H9 (cell line): Measurements from ENCODE around the gene WBP1. TPM values are rescaled to one million over a fixed set of nuclear protein-coding genes. Genes with fewer than 3 reads are reported as not detected.

Experiments
- DNase-seq: peaks from one replicate; pipeline ENCODE4 v3.0.0-alpha.2; 2017
- H2AFZ ChIP-seq: one replicate; pipeline ENCODE4 v1.6.1; 2013; ENCODE audit warnings: mild to moderate bottlenecking, low read length, control low read depth, moderate library complexity
- H2AK5ac ChIP-seq: 2 replicates; pipeline ENCODE4 v1.6.1; 2013; ENCODE audit warnings: low read length, control low read depth, mixed read lengths; ENCODE audit not compliant: insufficient read length
- H2BK120ac ChIP-seq: one replicate; pipeline ENCODE4 v1.6.1; 2013; ENCODE audit warnings: low read depth, mild to moderate bottlenecking, low read length, control low read depth, inconsistent platforms; ENCODE audit not compliant: poor library complexity, severe bottlenecking
- H2BK12ac ChIP-seq: 2 replicates; pipeline ENCODE4 v1.6.1; 2013; ENCODE audit warnings: low read length, control low read depth, mixed read lengths, low read depth; ENCODE audit not compliant: insufficient read length
- H2BK15ac ChIP-seq: 2 replicates; pipeline ENCODE4 v1.6.1; 2013; ENCODE audit warnings: low read depth, low read length, control low read depth
- H2BK20ac ChIP-seq: one replicate; pipeline ENCODE4 v1.6.1; 2013; ENCODE audit warnings: low read depth, mild to moderate bottlenecking, low read length, control low read depth, inconsistent platforms; ENCODE audit not compliant: poor library complexity, severe bottlenecking
- H2BK5ac ChIP-seq: 2 replicates; pipeline ENCODE4 v1.6.1; 2013; ENCODE audit warnings: low read length, control low read depth, mixed read lengths; ENCODE audit not compliant: insufficient read length
- H3K14ac ChIP-seq: 2 replicates; pipeline ENCODE4 v1.6.1; 2013; ENCODE audit warnings: low read length, control low read depth; ENCODE audit not compliant: insufficient read depth
- H3K18ac ChIP-seq: 2 replicates; pipeline ENCODE4 v1.6.1; 2013; ENCODE audit warnings: low read depth, mild to moderate bottlenecking, mixed read lengths, low read length, control low read depth; ENCODE audit not compliant: insufficient read length
- H3K23ac ChIP-seq: 2 replicates; pipeline ENCODE4 v1.6.1; 2013; ENCODE audit warnings: low read length, control low read depth, mixed read lengths, low read depth; ENCODE audit not compliant: insufficient read length
- H3K23me2 ChIP-seq: 2 replicates; pipeline ENCODE4 v1.6.1; 2013; ENCODE audit warnings: low read depth, mild to moderate bottlenecking, mixed read lengths, low read length, control low read depth; ENCODE audit not compliant: insufficient read length, poor library complexity, severe bottlenecking
- H3K27ac ChIP-seq: 2 replicates; pipeline ENCODE4 v1.5.1; 2013; ENCODE audit warnings: low read length, control low read depth, mixed read lengths, low read depth; ENCODE audit not compliant: insufficient read length
- H3K27me3 ChIP-seq: 2 replicates; pipeline ENCODE4 v1.6.1; 2013; ENCODE audit warnings: low read length, control low read depth, inconsistent platforms; ENCODE audit not compliant: insufficient read depth
- H3K4ac ChIP-seq: 2 replicates; pipeline ENCODE4 v1.6.1; 2013; ENCODE audit warnings: low read depth, mild to moderate bottlenecking, control low read depth, inconsistent platforms, low read length, moderate library complexity
- H3K4me1 ChIP-seq: 2 replicates; pipeline ENCODE4 v1.6.1; 2013; ENCODE audit warnings: low read length, control low read depth, inconsistent platforms; ENCODE audit not compliant: insufficient read depth
- H3K4me2 ChIP-seq: 2 replicates; pipeline ENCODE4 v1.6.1; 2013; ENCODE audit warnings: low read length, control low read depth, mixed read lengths; ENCODE audit not compliant: insufficient read length, insufficient read depth
- H3K56ac ChIP-seq: 2 replicates; pipeline ENCODE4 v1.6.1; 2013; ENCODE audit warnings: low read depth, mild to moderate bottlenecking, mixed read lengths, low read length, control low read depth; ENCODE audit not compliant: insufficient read length
- H3K79me1 ChIP-seq: 2 replicates; pipeline ENCODE4 v1.6.1; 2013; ENCODE audit warnings: low read depth, mild to moderate bottlenecking, moderate library complexity, low read length, control low read depth, inconsistent platforms; ENCODE audit not compliant: insufficient read depth, poor library complexity, severe bottlenecking
- H3K79me2 ChIP-seq: 2 replicates; pipeline ENCODE4 v1.6.1; 2013; ENCODE audit warnings: low read length, control low read depth, inconsistent platforms; ENCODE audit not compliant: insufficient read depth
- H3K9ac ChIP-seq: 2 replicates; pipeline ENCODE4 v1.6.1; 2013; ENCODE audit warnings: low read length, control low read depth, mixed read lengths; ENCODE audit not compliant: insufficient read length; ENCODE audit errors: extremely low read depth
- H3K9me3 ChIP-seq: one replicate; pipeline ENCODE4 v1.6.1; 2013; ENCODE audit warnings: low read depth, low read length, inconsistent platforms; ENCODE audit not compliant: control insufficient read depth
- H3T11ph ChIP-seq: one replicate; pipeline ENCODE4 v1.6.1; 2013; ENCODE audit warnings: mild to moderate bottlenecking, low read length, control low read depth, inconsistent platforms
- H4K20me1 ChIP-seq: one replicate; pipeline ENCODE4 v1.6.1; 2013; ENCODE audit not compliant: control insufficient read depth, insufficient read length, insufficient read depth
- H4K5ac ChIP-seq: 2 replicates; pipeline ENCODE4 v1.6.1; 2013; ENCODE audit warnings: low read depth, mild to moderate bottlenecking, mixed read lengths, low read length, control low read depth; ENCODE audit not compliant: insufficient read length
- H4K8ac ChIP-seq: replicated peaks from 2 replicates; pipeline ENCODE4 v1.6.1; 2013; ENCODE audit warnings: low read length, control low read depth, mixed read lengths, low read depth; ENCODE audit not compliant: insufficient read length
- H4K91ac ChIP-seq: 2 replicates; pipeline ENCODE4 v1.6.1; 2013; ENCODE audit warnings: low read depth, mild to moderate bottlenecking, moderate library complexity, mixed read lengths, low read length, control low read depth; ENCODE audit not compliant: insufficient read length
- H3K27ac Mint-ChIP-seq, 3 experiments: 2 replicates in 2 of 3; 3 replicates in 1 of 3; pipeline ENCODE4 v1.8.0; 2020 to 2021; ENCODE audit warnings: mixed read lengths in 3 of 3, mild to moderate bottlenecking in 1 of 3, moderate library complexity in 1 of 3
- H3K27me3 Mint-ChIP-seq: 2 replicates; pipeline ENCODE4 v1.8.0; 2021; ENCODE audit warnings: low read depth, mild to moderate bottlenecking, moderate library complexity, mixed read lengths
- H3K36me3 Mint-ChIP-seq, 3 experiments: 2 replicates in 2 of 3; 3 replicates in 1 of 3; pipeline ENCODE4 v1.8.0; 2020 to 2021; ENCODE audit warnings: low read depth in 3 of 3, mixed read lengths in 3 of 3; ENCODE audit not compliant: insufficient read depth in 1 of 3
- H3K4me1 Mint-ChIP-seq, 2 experiments: 2 replicates each; pipeline ENCODE4 v1.8.0; 2020; ENCODE audit warnings: mixed read lengths in 2 of 2
- H3K4me3 Mint-ChIP-seq, 2 experiments: 2 replicates in 1 of 2; 3 replicates in 1 of 2; pipeline ENCODE4 v1.8.0; 2020 to 2021; ENCODE audit warnings: mild to moderate bottlenecking in 2 of 2, mixed read lengths in 2 of 2, moderate library complexity in 1 of 2
- H3K9me3 Mint-ChIP-seq, 2 experiments: 2 replicates in 1 of 2; 3 replicates in 1 of 2; pipeline ENCODE4 v1.8.0; 2020; ENCODE audit warnings: mild to moderate bottlenecking in 2 of 2, mixed read lengths in 2 of 2, moderate library complexity in 1 of 2
- WGBS: extraction: QIAGEN DNeasy Blood & Tissue Kit; methylation state at CpG from one replicate; pipeline ENCODE4 v1.1.7; 2013; ENCODE audit warnings: missing lambda C conversion rate, low lambda C conversion rate, mixed read lengths; ENCODE audit not compliant: insufficient read length; ENCODE audit errors: extremely low coverage; 5-methylcytosine and 5-hydroxymethylcytosine counted together
- total RNA-seq: library from RNA; stranded (reverse); gene quantifications from 2 replicates; pipeline ENCODE4 v1.2.1, GENCODE V29; 2021
- TF ChIP-seq, protein P1 (sequence below): fragments of 200-600 bp; sonication (generic); conservative IDR thresholded peaks from 3 replicates; pipeline ENCODE4 v1.8.0; 2021; ENCODE audit warnings: antibody characterized with exemption, mild to moderate bottlenecking

Gene WBP1
- total RNA-seq, 1 experiment from 2014 or later, result 82.1 TPM

DNA sequence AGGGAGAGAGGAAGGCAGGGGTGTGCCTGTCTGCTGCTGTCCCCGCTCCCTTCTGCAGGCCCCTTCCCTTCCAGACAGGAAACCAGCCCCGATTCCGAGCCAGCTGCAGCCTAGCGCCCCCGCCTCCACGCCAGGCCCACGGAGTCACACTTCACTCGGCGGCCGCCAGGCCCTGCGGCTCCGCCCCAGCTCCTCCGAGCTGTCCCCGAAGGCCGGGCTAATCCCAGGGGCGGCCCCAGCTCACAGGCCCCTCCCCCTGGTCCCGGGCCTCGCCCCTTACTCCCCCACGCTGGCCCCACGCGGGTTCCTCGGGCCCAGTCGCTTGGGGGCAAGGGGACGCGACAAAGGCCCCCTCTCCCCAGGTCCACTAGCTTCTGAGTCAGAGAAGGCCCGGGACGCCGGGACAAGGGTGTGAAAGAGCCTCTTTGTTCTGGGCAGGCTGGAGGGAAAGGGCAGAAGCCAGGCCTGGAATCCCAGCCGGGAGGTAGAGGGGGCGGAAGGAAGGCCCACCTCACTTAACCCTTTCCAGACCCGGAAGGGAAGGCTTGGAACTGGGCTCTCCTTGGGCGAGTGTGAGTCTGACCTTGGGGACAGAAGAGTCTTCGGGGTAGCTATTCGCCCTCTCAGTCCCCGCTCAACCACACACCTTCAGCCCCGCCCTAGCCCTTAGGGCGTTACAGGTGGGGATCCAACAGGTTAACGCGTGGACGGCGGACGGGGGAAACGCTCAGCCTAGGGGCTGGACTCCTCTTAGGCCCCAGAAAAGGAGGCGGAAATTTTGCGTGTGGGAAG, 17.7 kb upstream of the WBP1 start:
- Mint-ChIP-seq H3K4me1 (peaks cover 31 to 41% of the 10 kb centered on the region in 2 experiments), H3K9me3 (no peaks in the 10 kb centered on the region; a peak in 1 of 5 replicates), H3K27me3 (peaks cover 17% of the 10 kb centered on the region), H3K36me3 (peaks cover 9 to 23% (median 20%) of the 10 kb centered on the region in 3 experiments), H3K27ac (peak overlapping the region; percentile 98 to 99 (median 99)), H3K4me3 (peak overlapping the region; percentile 95 to 99)
- Histone ChIP-seq H2AK5ac (no peak overlapping the region), H4K20me1 (no peaks in the 10 kb centered on the region), H3K4me2 (peak overlapping the region; percentile 80), H3K4ac (no peak overlapping the region), H4K5ac (no peak overlapping the region), H3K79me2 (peaks cover 18% of the 10 kb centered on the region; the same call in 1 of the 2 replicates), H3K18ac (peak overlapping the region; percentile 63), H2BK20ac (no peak overlapping the region), H3K9ac (peak overlapping the region; percentile 65), H3K27ac (peak overlapping the region; percentile 48), H3K56ac (no peak overlapping the region), H3K23me2 (peaks cover 11% of the 10 kb centered on the region), H3T11ph (no peak overlapping the region), H2BK15ac (no peak overlapping the region), H2BK5ac (peak overlapping the region; percentile 38), H3K79me1 (peaks cover 7% of the 10 kb centered on the region), H2BK120ac (no peak overlapping the region), H4K8ac (no peak overlapping the region), H4K91ac (no peak overlapping the region), H3K23ac (no peak overlapping the region), H3K14ac (peak overlapping the region; percentile 86), H3K4me1 (peaks cover 3% of the 10 kb centered on the region; the same call in 1 of the 2 replicates), H3K9me3 (no peaks in the 10 kb centered on the region), H2AFZ (no peak overlapping the region), H2BK12ac (no peak overlapping the region), H3K27me3 (no peaks in the 10 kb centered on the region)
- TF ChIP-seq, protein P1, sequence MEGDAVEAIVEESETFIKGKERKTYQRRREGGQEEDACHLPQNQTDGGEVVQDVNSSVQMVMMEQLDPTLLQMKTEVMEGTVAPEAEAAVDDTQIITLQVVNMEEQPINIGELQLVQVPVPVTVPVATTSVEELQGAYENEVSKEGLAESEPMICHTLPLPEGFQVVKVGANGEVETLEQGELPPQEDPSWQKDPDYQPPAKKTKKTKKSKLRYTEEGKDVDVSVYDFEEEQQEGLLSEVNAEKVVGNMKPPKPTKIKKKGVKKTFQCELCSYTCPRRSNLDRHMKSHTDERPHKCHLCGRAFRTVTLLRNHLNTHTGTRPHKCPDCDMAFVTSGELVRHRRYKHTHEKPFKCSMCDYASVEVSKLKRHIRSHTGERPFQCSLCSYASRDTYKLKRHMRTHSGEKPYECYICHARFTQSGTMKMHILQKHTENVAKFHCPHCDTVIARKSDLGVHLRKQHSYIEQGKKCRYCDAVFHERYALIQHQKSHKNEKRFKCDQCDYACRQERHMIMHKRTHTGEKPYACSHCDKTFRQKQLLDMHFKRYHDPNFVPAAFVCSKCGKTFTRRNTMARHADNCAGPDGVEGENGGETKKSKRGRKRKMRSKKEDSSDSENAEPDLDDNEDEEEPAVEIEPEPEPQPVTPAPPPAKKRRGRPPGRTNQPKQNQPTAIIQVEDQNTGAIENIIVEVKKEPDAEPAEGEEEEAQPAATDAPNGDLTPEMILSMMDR, result peak; percentile 26; the same call in 2 of the 3 replicates
- no CpG with 5 or more reads among the region's 45 CpGs for WGBS
- peak; percentile 92 for DNase-seq
